ENCODE data around the gene ZGRF1. TPM values are rescaled to one million over a fixed set of nuclear protein-coding genes. Genes with fewer than 3 reads are reported as not detected.

Gene ZGRF1
- total RNA-seq, 1 experiment from 2014 or later, result 21.4 TPM

- H3K27ac ChIP-seq (ENCODE audit: low read depth, low read length), result no peak overlapping the region
- no peaks in the 10 kb centered on the region for H4K20me1 ChIP-seq (ENCODE audit: insufficient read depth)
- H3K4me2 ChIP-seq (ENCODE audit: low read length), result no peak overlapping the region
- no peak overlapping the region for H3K9ac ChIP-seq (ENCODE audit: low read length)
- CTCF ChIA-PET, result no interaction called here
- no peaks in the 10 kb centered on the region for H3K9me2 ChIP-seq (ENCODE audit: insufficient read depth)
- H3K79me2 ChIP-seq (ENCODE audit: insufficient read depth, low read length), result no peaks in the 10 kb centered on the region
- no peak overlapping the region for H2AFZ ChIP-seq (ENCODE audit: low read depth, low read length, poor library complexity, severe bottlenecking)
- ATAC-seq (no peak), DNase-seq (ENCODE audit: low read depth, low spot score) (no peak)
- H3K9me3 ChIP-seq (ENCODE audit: control insufficient read depth in 1 of 2, insufficient read depth in 1 of 2, low read depth in 1 of 2, low read length in 2 of 2), result no peaks in the 10 kb centered on the region
- POLR2A ChIA-PET, result no interaction called here
- H3K36me3 ChIP-seq (ENCODE audit: control insufficient read depth in 1 of 2, insufficient read depth in 2 of 2, low read length in 2 of 2), result no peaks in the 10 kb centered on the region
- H3K4me1 ChIP-seq (ENCODE audit: control insufficient read depth in 1 of 2, insufficient read depth in 2 of 2, low read length in 2 of 2), result no peaks in the 10 kb centered on the region
- TF ChIP-seq EZH2 (IDR thresholded peaks at IDR 0.05) (no peak), MAX (IDR thresholded peaks at IDR 0.05) (no peak), SRF (IDR thresholded peaks at IDR 0.05; ENCODE audit: low read depth) (no peak), JUND (IDR thresholded peaks at IDR 0.05) (no peak), CEBPB (IDR thresholded peaks at IDR 0.05; ENCODE audit: low read depth) (no peak), FOSL1 (IDR thresholded peaks at IDR 0.05; ENCODE audit: low read depth) (no peak), TCF7L2 (IDR thresholded peaks at IDR 0.05; ENCODE audit: borderline replicate concordance, extremely low read depth, insufficient read depth, insufficient read length) (no peak), ELF1 (IDR thresholded peaks at IDR 0.05; ENCODE audit: borderline replicate concordance, low read depth) (no peak), RAD21 (IDR thresholded peaks at IDR 0.05; ENCODE audit: low read depth) (no peak), CBX3 (IDR thresholded peaks at IDR 0.05; ENCODE audit: low read depth) (no peak), ZBTB33 (IDR thresholded peaks at IDR 0.05; ENCODE audit: extremely low read depth, insufficient replicate concordance, low read length) (no peak), EZH2phosphoT487 (IDR thresholded peaks at IDR 0.05; ENCODE audit: borderline replicate concordance) (no peak), ZNF274 (IDR thresholded peaks at IDR 0.05; ENCODE audit: low read depth, low read length) (no peak), SP1 (IDR thresholded peaks at IDR 0.05; ENCODE audit: low read depth) (no peak), ZFX (IDR thresholded peaks at IDR 0.05) (no peak), POLR2A (IDR thresholded peaks at IDR 0.05; ENCODE audit: borderline replicate concordance, extremely low read depth, insufficient read depth, insufficient read length) (no peak), YY1 (IDR thresholded peaks at IDR 0.05; ENCODE audit: extremely low read depth, insufficient replicate concordance, low read depth, low read length) (no peak), SIN3A (IDR thresholded peaks at IDR 0.05; ENCODE audit: low read depth) (no peak), CTCF (IDR thresholded peaks at IDR 0.05 in 2 of 3, conservative IDR thresholded peaks at IDR 0.05 in 1 of 3; ENCODE audit: borderline replicate concordance in 1 of 3, insufficient read depth in 1 of 3, low read depth in 2 of 3, low read length in 2 of 3) (no peak), POLR2AphosphoS5 (IDR thresholded peaks at IDR 0.05; ENCODE audit: low read depth, low read length) (no peak)
- RAD21 ChIA-PET (ENCODE audit: low non-redundant PET in 1 of 2, low total read pairs in 2 of 2, uncharacterized antibody in 2 of 2, unreplicated experiment in 2 of 2), result no interaction called here
- no peaks in the 10 kb centered on the region for H3K27me3 ChIP-seq (ENCODE audit: insufficient read depth, low read length)
- intact Hi-C loops (cut with micrococcal nuclease), result no loop called here
- no peak overlapping the region for H3K4me3 ChIP-seq (replicated peaks in 1 of 2; ENCODE audit: low read depth in 1 of 2, low read length in 2 of 2)
- BruUV-seq (replicated peaks), result no TSS peak
These were observed 31.4 kb upstream of the ZGRF1 start for GRCh38 chr4:112668131-112668530.

Data from HCT116 (cell line).